ENCODE results near the gene RXRB.
A peak's percentile ranks its signal among the peaks of the same experiment; 100 is the strongest.

The RXRB gene

GRCh38 chr6:33195304-33196165 lies 4.9 kb downstream of the RXRB start:
- DNase-seq, result no peak

- no peak for DNase-seq
Observed at GRCh38 chr6:33194431-33194979, 6.0 kb downstream of the RXRB start.

GRCh38 chr6:33193619-33194018 lies 6.8 kb downstream of the RXRB start:
- no peak for DNase-seq

- DNase-seq, result peak in 4 of 6 experiments; percentile 23 to 44 (median 34)
Observed at GRCh38 chr6:33192671-33193602, 7.5 kb downstream of the RXRB start.

- peak in 4 of 6 experiments; percentile 25 to 38 (median 32) for DNase-seq
Observed at GRCh38 chr6:33192105-33192646, 8.3 kb downstream of the RXRB start, which contains the start of gene COL11A2. Gene COL11A2, minus strand, starts transcription at chr6:33192467. Its CDS starts 227 bp downstream, at chr6:33192240.

GRCh38 chr6:33191383-33192104 lies 8.9 kb downstream of the RXRB start:
- DNase-seq, result no peak

GRCh38 chr6:33190504-33191107 lies 9.9 kb downstream of the RXRB start:
- DNase-seq, result no peak

- no peak for DNase-seq
Observed at GRCh38 chr6:33189625-33190448, 10.6 kb downstream of the RXRB start.

- no peak for DNase-seq
Observed at GRCh38 chr6:33189164-33189563, 11.3 kb downstream of the RXRB start.

GRCh38 chr6:33187809-33188208 lies 12.7 kb downstream of the RXRB start:
- no peak for DNase-seq

- DNase-seq, result no peak
Observed at GRCh38 chr6:33185654-33186187, 14.7 kb downstream of the RXRB start.

- DNase-seq, result no peak
Observed at GRCh38 chr6:33185190-33185589, 15.3 kb downstream of the RXRB start.

- peak in 2 of 6 experiments; percentile 28 to 30 for DNase-seq
Observed at GRCh38 chr6:33183071-33183683, 17.3 kb downstream of the RXRB start.

GRCh38 chr6:33181141-33181540 lies 19.3 kb downstream of the RXRB start:
- no peak for DNase-seq

GRCh38 chr6:33178755-33179475 lies 21.6 kb downstream of the RXRB start:
- no peak for DNase-seq

GRCh38 chr6:33177552-33178446 lies 22.7 kb downstream of the RXRB start:
- DNase-seq, result no peak

GRCh38 chr6:33176906-33177305 lies 23.6 kb downstream of the RXRB start:
- DNase-seq, result no peak

GRCh38 chr6:33175436-33176069 lies 24.9 kb downstream of the RXRB start:
- no peak for DNase-seq

Measured in stimulated activated naive CD4-positive, alpha-beta T cell (primary cell).